SK-N-SH treated with all-trans-retinoic acid at 6 μM for 48 hours (cell line): Measurements from ENCODE around the gene RNF144A.

Experiments used
- ATAC-seq: fragments of 200-7000 bp; cut with Tn5 transposase; 3 replicates; pipeline ENCODE4 v1.9.1; 2020; ENCODE audit warnings: mild to moderate bottlenecking, moderate library complexity
- ARNTL ChIP-seq: fragments of 450-650 bp; formaldehyde crosslinking; IDR thresholded peaks from 2 replicates; pipeline ENCODE4 v1.5.0; 2020; ENCODE audit warnings: low read depth, mild to moderate bottlenecking, moderate library complexity, borderline replicate concordance
- BACH2 ChIP-seq: fragments of 250-450 bp; sonication (Bioruptor Pico); IDR thresholded peaks from 2 replicates; pipeline ENCODE4 v1.9.0; 2021; ENCODE audit warnings: mild to moderate bottlenecking, borderline replicate concordance
- CREB5 ChIP-seq: fragments of 250-450 bp; sonication (Bioruptor Pico); IDR thresholded peaks from 2 replicates; pipeline ENCODE4 v1.5.1; 2020; ENCODE audit warnings: low read depth, mild to moderate bottlenecking, moderate library complexity
- CSRNP3 ChIP-seq: fragments of 250-450 bp; sonication (Bioruptor Pico); IDR thresholded peaks from 2 replicates; pipeline ENCODE4 v1.5.1; 2021; ENCODE audit warnings: mild to moderate bottlenecking, moderate library complexity
- ESRRG ChIP-seq: fragments of 250-450 bp; sonication (Bioruptor Pico); IDR thresholded peaks from 2 replicates; pipeline ENCODE4 v1.6.1; 2021; ENCODE audit warnings: mild to moderate bottlenecking
- GLIS3 ChIP-seq: fragments of 250-450 bp; sonication (Bioruptor Pico); IDR thresholded peaks from 2 replicates; pipeline ENCODE4 v1.5.0; 2020; ENCODE audit warnings: mild to moderate bottlenecking, moderate library complexity
- PATZ1 ChIP-seq: fragments of 250-450 bp; sonication (Bioruptor Pico); IDR thresholded peaks from 2 replicates; pipeline ENCODE4 v1.8.0; 2020; ENCODE audit warnings: mild to moderate bottlenecking, moderate library complexity, borderline replicate concordance
- POU6F1 ChIP-seq: fragments of 250-450 bp; sonication (Bioruptor Pico); IDR thresholded peaks from 2 replicates; pipeline ENCODE4 v1.8.0; 2021; ENCODE audit warnings: low read depth, mild to moderate bottlenecking, moderate library complexity, borderline replicate concordance
- PPARA ChIP-seq: fragments of 250-450 bp; sonication (Bioruptor Pico); IDR thresholded peaks from 2 replicates; pipeline ENCODE4 v1.5.0; 2020; ENCODE audit warnings: mild to moderate bottlenecking, borderline replicate concordance
- RARB ChIP-seq: fragments of 250-450 bp; sonication (Bioruptor Pico); IDR thresholded peaks from 2 replicates; pipeline ENCODE4 v1.8.0; 2021; ENCODE audit warnings: mild to moderate bottlenecking, moderate library complexity
- SNAI2 ChIP-seq: fragments of 250-450 bp; sonication (Bioruptor Pico); IDR thresholded peaks from 2 replicates; pipeline ENCODE4 v1.5.0; 2020; ENCODE audit warnings: mild to moderate bottlenecking, moderate library complexity
- TCF4 ChIP-seq: fragments of 250-450 bp; sonication (Bioruptor Pico); IDR thresholded peaks from 2 replicates; pipeline ENCODE4 v1.8.0; 2021; ENCODE audit warnings: mild to moderate bottlenecking, moderate library complexity, borderline replicate concordance
- TOX ChIP-seq: fragments of 250-450 bp; sonication (Bioruptor Pico); IDR thresholded peaks from 2 replicates; pipeline ENCODE4 v1.8.0; 2021; ENCODE audit warnings: mild to moderate bottlenecking, moderate library complexity, borderline replicate concordance
- TSHZ2 ChIP-seq: fragments of 250-450 bp; sonication (Bioruptor Pico); IDR thresholded peaks from 2 replicates; pipeline ENCODE4 v1.5.0; 2020; ENCODE audit warnings: mild to moderate bottlenecking, moderate library complexity
- ZC3H10 ChIP-seq: fragments of 250-450 bp; sonication (Bioruptor Pico); IDR thresholded peaks from 2 replicates; pipeline ENCODE4 v1.5.1; 2021; ENCODE audit warnings: mild to moderate bottlenecking, moderate library complexity
- ZFP3 ChIP-seq: fragments of 250-450 bp; sonication (Bioruptor Pico); IDR thresholded peaks from 2 replicates; pipeline ENCODE4 v1.5.0; 2020; ENCODE audit warnings: mild to moderate bottlenecking, moderate library complexity
- ZFP30 ChIP-seq: fragments of 450-650 bp; formaldehyde crosslinking; IDR thresholded peaks from 2 replicates; pipeline ENCODE4 v1.5.0; 2022; ENCODE audit warnings: mild to moderate bottlenecking, moderate library complexity
- ZNF565 ChIP-seq: fragments of 450-650 bp; formaldehyde crosslinking; conservative IDR thresholded peaks from 2 replicates; pipeline ENCODE4 v1.5.0; 2020; ENCODE audit warnings: low read depth, mild to moderate bottlenecking, moderate library complexity
- ZNF8 ChIP-seq: fragments of 450-650 bp; formaldehyde crosslinking; IDR thresholded peaks from 2 replicates; pipeline ENCODE4 v1.5.0; 2020; ENCODE audit warnings: mild to moderate bottlenecking, moderate library complexity

Gene RNF144A

GRCh38 chr2:6972067-6972710, 55.0 kb downstream of the RNF144A start:
- no peak for ATAC-seq
- TF ChIP-seq GLIS3 (no peak), TSHZ2 (CRISPR knock-in tag) (no peak), SNAI2 (CRISPR knock-in tag) (no peak)
- TF ChIP-seq, all 23 proteins: peak for 0

GRCh38 chr2:6973895-6974545, 56.8 kb downstream of the RNF144A start:
- ATAC-seq: no peak
- no peak for TF ChIP-seq TSHZ2 (CRISPR knock-in tag)
- no peak for TF ChIP-seq ZFP3 (CRISPR knock-in tag)
- no peak for TF ChIP-seq POU6F1
- no peak for TF ChIP-seq CREB5 (CRISPR knock-in tag)
- TF ChIP-seq RARB (CRISPR knock-in tag): no peak
- no peak for TF ChIP-seq BACH2 (CRISPR knock-in tag)
- TF ChIP-seq TCF4 (CRISPR knock-in tag): no peak
- no peak for TF ChIP-seq SNAI2 (CRISPR knock-in tag)
- TF ChIP-seq PPARA (CRISPR knock-in tag): no peak
- no peak for TF ChIP-seq ZNF565
- no peak for TF ChIP-seq ESRRG (CRISPR knock-in tag)
- TF ChIP-seq ZFP30: no peak
- no peak for TF ChIP-seq GLIS3
- TF ChIP-seq PATZ1: no peak
- TF ChIP-seq, all 23 proteins: peak for 0

- no peak for ATAC-seq
- no peak for TF ChIP-seq CSRNP3 (CRISPR knock-in tag)
- TF ChIP-seq BACH2 (CRISPR knock-in tag): no peak
- no peak for TF ChIP-seq POU6F1
- TF ChIP-seq TOX (CRISPR knock-in tag): no peak
- no peak for TF ChIP-seq PPARA (CRISPR knock-in tag)
- no peak for TF ChIP-seq ZC3H10
- TF ChIP-seq ARNTL (CRISPR knock-in tag): no peak
- TF ChIP-seq ZNF8 (CRISPR knock-in tag): no peak
- no peak for TF ChIP-seq CREB5 (CRISPR knock-in tag)
These were observed 58.8 kb downstream of the RNF144A start for GRCh38 chr2:6975988-6976387.
